A549 (cell line): Measurements from ENCODE around the gene SNX27. TPM values are rescaled to one million over a fixed set of nuclear protein-coding genes. Genes with fewer than 3 reads are reported as not detected.
"Not testable (repeated sequence)": the region's sequence is repeated elsewhere in the genome, so short reads cannot be mapped to it uniquely, and the experiment has no call there.

Experiments used
- ATAC-seq, 2 experiments: fragments of 200-7000 bp in 1 of 2; fragments of >200 bp in 1 of 2; cut with Nextera tagmentation in 1 of 2; cut with Tn5 transposase in 1 of 2; 3 replicates each; pipeline versions ENCODE4 v1.8.0 to v1.9.1; 2018 to 2020; ENCODE audit warnings: mild to moderate bottlenecking in 1 of 2, moderate library complexity in 1 of 2
- CTCF ChIA-PET: fragments of 300-600 bp; sonication (Branson Sonifier 250); formaldehyde crosslinking; extraction: SDS; loops from one replicate; lab custom pipeline; 2021; ENCODE audit warnings: antibody characterized with exemption, inconsistent platforms; lab: Yijun Ruan, JAX
- POLR2A ChIA-PET: fragments of 350-600 bp; formaldehyde crosslinking; extraction: SDS; loops from one replicate; lab custom pipeline; 2021; ENCODE audit warnings: antibody characterized with exemption, inconsistent platforms; lab: Yijun Ruan, JAX
- DNase-seq, 2 experiments: peaks; one replicate each; pipeline versions ENCODE4 v3.0.0 to v3.0.0-alpha.2; 2011 to 2016; ENCODE audit warnings: low read depth in 1 of 2, low spot score in 1 of 2
- FAIRE-seq: peaks from 2 replicates; lab custom pipeline; 2011; peaks lifted over from hg19 to GRCh38; lab: Jason Lieb, UNC
- H3K27ac ChIP-seq, 2 experiments: fragments of >200 bp; sonication (Bioruptor Twin); formaldehyde crosslinking; 3 replicates each; pipeline ENCODE4 v1.5.1; 2016 to 2017
- H3K4me1 ChIP-seq: fragments of >200 bp; sonication (Bioruptor Twin); formaldehyde crosslinking; 3 replicates; pipeline ENCODE4 v1.6.1; 2016
- H3K4me2 ChIP-seq: fragments of >200 bp; sonication (Bioruptor Twin); formaldehyde crosslinking; 3 replicates; pipeline ENCODE4 v1.6.1; 2016
- H3K4me3 ChIP-seq: fragments of >200 bp; sonication (Bioruptor Twin); formaldehyde crosslinking; 3 replicates; pipeline ENCODE4 v1.5.1; 2016
- H3K9me3 ChIP-seq: fragments of >200 bp; sonication (Bioruptor Twin); formaldehyde crosslinking; 3 replicates; pipeline ENCODE4 v1.6.1; 2016
- BCL3 ChIP-seq: fragments of >200 bp; sonication (Bioruptor Twin); formaldehyde crosslinking; IDR thresholded peaks from 3 replicates; pipeline ENCODE4 v1.6.1; 2016
- CTCF ChIP-seq: fragments of >200 bp; sonication (Bioruptor Twin); formaldehyde crosslinking; IDR thresholded peaks from 3 replicates; pipeline ENCODE4 v1.5.1; 2016
- EHF ChIP-seq: fragments of 250-450 bp; sonication (Bioruptor Pico); IDR thresholded peaks from 2 replicates; pipeline ENCODE4 v1.5.0; 2020; ENCODE audit warnings: mild to moderate bottlenecking
- EHMT2 ChIP-seq: fragments of 200-600 bp; sonication (generic); IDR thresholded peaks from 2 replicates; pipeline ENCODE4 v1.6.1; 2016; ENCODE audit warnings: antibody characterized with exemption, low read depth, mild to moderate bottlenecking, moderate library complexity
- FOXS1 ChIP-seq: fragments of 250-450 bp; sonication (Bioruptor Pico); IDR thresholded peaks from 2 replicates; pipeline ENCODE4 v1.5.0; 2020; ENCODE audit warnings: mild to moderate bottlenecking, moderate library complexity
- GATA3 ChIP-seq: IDR thresholded peaks from 2 replicates; pipeline ENCODE4 v1.6.1; 2012; ENCODE audit warnings: borderline replicate concordance
- HEYL ChIP-seq: fragments of 250-450 bp; sonication (Bioruptor Pico); IDR thresholded peaks from 2 replicates; pipeline ENCODE4 v1.8.0; 2021; ENCODE audit warnings: mild to moderate bottlenecking, moderate library complexity
- HMGXB4 ChIP-seq: fragments of 250-450 bp; sonication (Bioruptor Pico); IDR thresholded peaks from 2 replicates; pipeline ENCODE4 v1.5.0; 2021; ENCODE audit warnings: mild to moderate bottlenecking, moderate library complexity, borderline replicate concordance
- HOXB5 ChIP-seq: fragments of 250-450 bp; sonication (Bioruptor Pico); IDR thresholded peaks from 2 replicates; pipeline ENCODE4 v1.5.0; 2020; ENCODE audit warnings: mild to moderate bottlenecking, moderate library complexity
- KDM5A ChIP-seq: fragments of 200-600 bp; sonication (generic); IDR thresholded peaks from 2 replicates; pipeline ENCODE4 v1.6.1; 2016; ENCODE audit warnings: antibody characterized with exemption, mild to moderate bottlenecking
- MAFK ChIP-seq: fragments of 450-650 bp; IDR thresholded peaks from 2 replicates; pipeline ENCODE4 v1.6.1; 2014; ENCODE audit not compliant: partially characterized antibody
- MAZ ChIP-seq: fragments of 150-350 bp; IDR thresholded peaks from 2 replicates; pipeline ENCODE4 v1.6.1; 2014; ENCODE audit warnings: antibody characterized with exemption, low read depth, low read length, borderline replicate concordance
- POLR2A ChIP-seq: IDR thresholded peaks from 2 replicates; pipeline ENCODE4 v1.6.1; 2012; ENCODE audit warnings: mild to moderate bottlenecking, low read length
- POLR2AphosphoS2 ChIP-seq: conservative IDR thresholded peaks from 2 replicates; pipeline ENCODE4 v1.6.1; 2012; ENCODE audit warnings: low read length, improper control_type of control experiment, inconsistent platforms
- RAD21 ChIP-seq, 2 experiments: fragments of >200 bp in 1 of 2; sonication (Bioruptor Twin) in 1 of 2; formaldehyde crosslinking in 1 of 2; IDR thresholded peaks in 1 of 2; conservative IDR thresholded peaks in 1 of 2; 2 replicates in 1 of 2; 3 replicates in 1 of 2; pipeline ENCODE4 v1.6.1; 2012 to 2018; ENCODE audit warnings: inconsistent platforms in 1 of 2
- RCOR1 ChIP-seq: fragments of 150-350 bp; IDR thresholded peaks from 2 replicates; pipeline ENCODE4 v1.6.1; 2014; ENCODE audit warnings: antibody characterized with exemption, low read length, low read depth
- RFX5 ChIP-seq: fragments of 450-650 bp; IDR thresholded peaks from 2 replicates; pipeline ENCODE4 v1.7.1; 2014; ENCODE audit warnings: antibody characterized with exemption, mild to moderate bottlenecking, moderate library complexity
- SMC3 ChIP-seq: fragments of >200 bp; sonication (Bioruptor Twin); formaldehyde crosslinking; IDR thresholded peaks from 3 replicates; pipeline ENCODE4 v1.6.1; 2018; ENCODE audit warnings: inconsistent platforms
- ZC3H11A ChIP-seq: fragments of 450-650 bp; IDR thresholded peaks from 2 replicates; pipeline ENCODE4 v1.6.1; 2014; ENCODE audit warnings: antibody characterized with exemption, mild to moderate bottlenecking
- ZFP36 ChIP-seq: fragments of 450-650 bp; IDR thresholded peaks from 2 replicates; pipeline ENCODE4 v1.6.1; 2014; ENCODE audit warnings: borderline replicate concordance; ENCODE audit not compliant: partially characterized antibody
- WGBS: methylation state at CpG from one replicate; pipeline ENCODE4 v1.1.6; 2017; ENCODE audit errors: missing lambda C conversion rate; 5-methylcytosine and 5-hydroxymethylcytosine counted together
- polyA plus RNA-seq, 4 experiments: library from polyadenylated mRNA; depleted of rRNA in 3 of 4; stranded (reverse); fragments of >200 nt; fragmentation: RNase III in 1 of 4; extraction: RNeasy Plus Mini Kit Qiagen cat#74134 plus additional on column Dnase treatment in 1 of 4; gene quantifications; 2 replicates in 3 of 4; 3 replicates in 1 of 4; pipeline ENCODE4 v1.2.3, GENCODE V29; 2011 to 2017

The SNX27 gene
- polyA plus RNA-seq, 2 of the 4 experiments (the other 2 are of a cell fraction), result 13.6 to 29.1 TPM

DNA sequence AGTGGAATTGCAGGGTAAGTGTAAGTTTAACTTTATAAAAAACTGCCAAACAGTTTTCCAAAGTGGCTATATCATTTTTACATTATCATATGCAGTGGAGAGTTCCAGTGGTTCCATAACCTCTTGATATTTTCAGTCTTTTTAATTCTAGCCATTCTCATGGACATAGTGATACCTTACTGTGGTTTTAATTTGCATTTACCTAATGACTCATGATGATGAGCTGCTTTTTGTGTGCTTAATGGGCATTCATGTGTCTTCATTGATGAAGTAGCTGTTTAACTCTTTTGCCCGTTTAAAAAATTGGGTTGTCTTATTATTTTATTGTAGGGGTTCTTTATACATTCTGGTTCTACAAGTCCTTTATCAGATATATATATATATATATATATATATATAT is 29.4 kb downstream of the SNX27 start:
- CTCF ChIA-PET, result interaction anchor here (1.1 kb wide), 1 partner anchor 106 kb away, joined by 3 read pairs; no protein-coding TSS in a partner anchor
- POLR2A ChIA-PET, result no interaction called here
- TF ChIP-seq ZC3H11A (no peak), HMGXB4 (CRISPR knock-in tag) (no peak), BCL3 (no peak), SMC3 (no peak), GATA3 (no peak), POLR2AphosphoS2 (no peak), RFX5 (no peak), KDM5A (no peak), FOXS1 (CRISPR knock-in tag) (no peak), CTCF (no peak), HOXB5 (CRISPR knock-in tag) (no peak), EHMT2 (no peak), RCOR1 (no peak), POLR2A (no peak), MAZ (no peak)
- ATAC-seq (no peak), FAIRE-seq (no peak), DNase-seq (no peak)
- H3K4me2 ChIP-seq, result no peak overlapping the region
- no peaks in the 10 kb centered on the region for H3K9me3 ChIP-seq
- no peak overlapping the region for H3K27ac ChIP-seq
- peaks cover 40% of the 10 kb centered on the region for H3K4me1 ChIP-seq
- H3K4me3 ChIP-seq, result no peak overlapping the region
- WGBS, result 85% methylated on average over 1 of the region's 1 CpG

DNA sequence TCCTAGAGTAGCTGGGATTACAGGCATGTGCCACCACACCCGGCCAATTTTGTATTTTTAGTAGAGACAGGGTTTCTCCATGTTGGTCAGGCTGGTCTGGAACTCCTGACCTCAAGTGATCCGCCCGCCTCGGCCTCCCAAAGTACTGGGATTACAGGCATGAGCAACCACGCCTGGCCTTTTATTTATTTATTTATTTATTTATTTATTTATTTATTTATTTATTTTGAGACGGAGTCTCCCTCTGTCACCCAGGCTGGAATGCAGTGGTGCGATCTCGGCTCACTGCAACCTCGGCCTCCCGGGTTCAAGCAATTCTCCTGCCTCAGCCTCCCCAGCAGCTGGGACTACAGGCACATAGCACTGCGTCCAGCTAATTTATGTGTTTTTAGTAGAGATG is 31.2 kb downstream of the SNX27 start:
- H3K27ac ChIP-seq, POLR2A ChIA-PET, ATAC-seq, FAIRE-seq, H3K4me3 ChIP-seq, H3K9me3 ChIP-seq, DNase-seq, H3K4me2 ChIP-seq: not testable (repeated sequence)
- CTCF ChIA-PET, result interaction anchor here (1.1 kb wide), 1 partner anchor 19 kb away, joined by 3 read pairs; no protein-coding TSS in a partner anchor
- WGBS, result 96% methylated on average over 11 of the region's 11 CpGs
- TF ChIP-seq ZC3H11A, result peak; percentile 63
- H3K4me1 ChIP-seq, result peaks cover 32% of the 10 kb centered on the region

DNA sequence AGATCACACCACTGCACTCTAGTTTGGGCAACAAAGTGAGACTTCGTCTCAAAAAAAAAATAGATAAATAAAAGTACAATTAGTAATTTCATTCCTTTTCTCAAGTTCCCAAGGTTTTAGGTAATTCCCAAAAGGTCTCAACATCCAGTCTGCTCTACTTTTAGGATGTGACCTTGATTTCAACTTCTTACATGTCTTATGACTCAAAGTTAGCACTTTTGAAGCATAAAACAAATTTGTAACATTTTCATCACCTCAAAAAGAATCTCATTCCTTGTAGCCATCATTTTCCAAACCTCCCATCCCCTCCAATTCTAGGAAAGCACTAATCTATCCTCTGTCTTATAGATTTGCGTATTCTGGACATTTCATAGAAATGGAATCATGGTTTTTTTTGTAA is 32.2 kb downstream of the SNX27 start:
- no peak overlapping the region for H3K4me3 ChIP-seq
- no peak overlapping the region for H3K27ac ChIP-seq
- H3K4me1 ChIP-seq, result peaks cover 23% of the 10 kb centered on the region
- DNase-seq, result no peak
- no peaks in the 10 kb centered on the region for H3K9me3 ChIP-seq
- ATAC-seq, result no peak
- no peak overlapping the region for H3K4me2 ChIP-seq
- FAIRE-seq, result no peak
- POLR2A ChIA-PET, result no interaction called here
- CTCF ChIA-PET, result no interaction called here
- 89% methylated on average over 2 of the region's 2 CpGs for WGBS
- TF ChIP-seq ZC3H11A (no peak), ZFP36 (no peak), RFX5 (no peak), EHMT2 (no peak), MAFK (no peak), EHF (CRISPR knock-in tag) (no peak), RAD21 (conservative IDR thresholded peaks at IDR 0.05 in 1 of 2, IDR thresholded peaks at IDR 0.05 in 1 of 2) (no peak), HEYL (no peak)
- TF ChIP-seq, all 56 proteins: peak for 0
